GM12891 (cell line): ENCODE measurements around the gene HK1.
"Not testable (repeated sequence)": the region's sequence is repeated elsewhere in the genome, so short reads cannot be mapped to it uniquely, and the experiment has no call there.

Experiments
- POLR2A ChIP-seq: IDR thresholded peaks from 2 replicates; pipeline ENCODE4 v1.6.1; 2011; ENCODE audit warnings: low read depth, low read length, control low read depth
- POLR2AphosphoS5 ChIP-seq: IDR thresholded peaks from 2 replicates; pipeline ENCODE4 v1.6.1; 2011; ENCODE audit warnings: low read depth, low read length, control low read depth
- SPI1 ChIP-seq: IDR thresholded peaks from 2 replicates; pipeline ENCODE4 v1.6.1; 2011; ENCODE audit warnings: low read depth, low read length, control low read depth

- not testable (repeated sequence) for TF ChIP-seq POLR2A, SPI1, POLR2AphosphoS5
These were observed 50.6 kb downstream of the HK1 start for GRCh38 chr10:69328888-69329287.
